Adrenal gland (tissue), 12 donors: Measurements from ENCODE around the gene DPP10. TPM values are rescaled to one million over a fixed set of nuclear protein-coding genes. Genes with fewer than 3 reads are reported as not detected.
A peak's percentile ranks its signal among the peaks of the same experiment; 100 is the strongest.

Source experiments
- DNase-seq, 7 donors: peaks; one replicate each; pipeline ENCODE4 v3.0.0-alpha.2; 2019 to 2020
- H3K27ac ChIP-seq, 5 donors: fragments of 200-600 bp; sonication (generic) in 4 of 5; 1 replicate in 3 of 5; 2 replicates in 2 of 5; pipeline versions ENCODE4 v1.5.1 to v1.8.0; 2016 to 2020; ENCODE audit warnings: mild to moderate bottlenecking in 1 of 5
- H3K27me3 ChIP-seq: fragments of 200-600 bp; 2 replicates; pipeline ENCODE4 v1.8.0; 2021
- H3K36me3 ChIP-seq, 2 donors: fragments of 200-600 bp; replicated peaks in 1 of 2; 1 replicate in 1 of 2; 2 replicates in 1 of 2; pipeline versions ENCODE4 v1.5.1 to v1.8.0; 2018 to 2022
- H3K4me1 ChIP-seq, 2 donors: fragments of 200-600 bp; replicated peaks in 1 of 2; 1 replicate in 1 of 2; 2 replicates in 1 of 2; pipeline versions ENCODE4 v1.5.1 to v1.8.0; 2018 to 2021
- H3K4me3 ChIP-seq, 4 donors: fragments of 200-600 bp; sonication (generic) in 3 of 4; one replicate each; pipeline ENCODE4 v1.5.1; 2016 to 2018
- H3K9me3 ChIP-seq, 3 donors: fragments of 200-600 bp; sonication (generic) in 1 of 3; replicated peaks in 1 of 3; 1 replicate in 2 of 3; 2 replicates in 1 of 3; pipeline versions ENCODE4 v1.5.1 to v1.8.0; 2016 to 2021
- POLR2A ChIP-seq, 2 donors: fragments of 450-650 bp; IDR thresholded peaks; one replicate each; pipeline ENCODE4 v1.6.1; 2017; ENCODE audit warnings: antibody characterized with exemption in 2 of 2, mild to moderate bottlenecking in 2 of 2, moderate library complexity in 1 of 2
- WGBS, 4 donors: extraction: QIAGEN DNeasy Blood & Tissue Kit in 2 of 4; methylation state at CpG; one replicate each; pipeline versions ENCODE4 v1.1.5 to v1.1.7; 2013 to 2017; 5-methylcytosine and 5-hydroxymethylcytosine counted together
- intact Hi-C, 2 donors: fragments of 100-400 bp; cut with DNase I; formaldehyde crosslinking; loops; one replicate each; pipeline versions ENCODE4 v1.14.1 to v1.15.0; 2022 to 2023
- polyA plus RNA-seq, 3 donors: library from polyadenylated mRNA; stranded (reverse); fragments of 200-250 nt in 2 of 3; fragments of 350-450 nt in 1 of 3; fragmentation: Illumina TruSeq in 1 of 3; extraction: RNeasy Lipid Tissue Mini Kit (QIAGEN cat#74804) in 1 of 3; gene quantifications; one replicate each; pipeline ENCODE4 v1.2.3, GENCODE V29; 2013 to 2014
- total RNA-seq, 9 donors: library from RNA; depleted of rRNA in 4 of 9; stranded (reverse); fragments of >200 nt in 4 of 9; fragments of 120-200 nt in 1 of 9; fragmentation: NEBNext Ultra II Directional in 1 of 9; extraction: Animal tissue kit (Norgen Biotek cat#: 25700) in 1 of 9; gene quantifications; one replicate each; pipeline versions ENCODE4 v1.1.0 to v1.2.4, GENCODE V29; 2013 to 2023
- TF ChIP-seq, protein P1 (sequence below), 6 experiments: fragments of 450-650 bp in 4 of 6; fragments of 200-600 bp in 2 of 6; sonication (generic) in 1 of 6; IDR thresholded peaks; 1 replicate in 5 of 6; 2 replicates in 1 of 6; pipeline versions ENCODE4 v1.5.1 to v1.8.0; 2016 to 2021; ENCODE audit warnings: antibody characterized with exemption in 6 of 6, mild to moderate bottlenecking in 2 of 6, moderate library complexity in 1 of 6
- donor health status: healthy with polysubstance abuse.
- donor health status: Bipolar disorder and iron deficiency.
- donor health status: DM: yes; HTN: yes; CAD: no.
- donor health status: DM: no; HTN: no; CAD: no.
- donor health status: DM: no; HTN: no; CAD: no.
- donor health status: DM: yes; HTN: yes; CAD: no.

The DPP10 gene
- total and polyA plus RNA-seq, 12 donors, result 5.2 to 257 (median 32.0) TPM

DNA sequence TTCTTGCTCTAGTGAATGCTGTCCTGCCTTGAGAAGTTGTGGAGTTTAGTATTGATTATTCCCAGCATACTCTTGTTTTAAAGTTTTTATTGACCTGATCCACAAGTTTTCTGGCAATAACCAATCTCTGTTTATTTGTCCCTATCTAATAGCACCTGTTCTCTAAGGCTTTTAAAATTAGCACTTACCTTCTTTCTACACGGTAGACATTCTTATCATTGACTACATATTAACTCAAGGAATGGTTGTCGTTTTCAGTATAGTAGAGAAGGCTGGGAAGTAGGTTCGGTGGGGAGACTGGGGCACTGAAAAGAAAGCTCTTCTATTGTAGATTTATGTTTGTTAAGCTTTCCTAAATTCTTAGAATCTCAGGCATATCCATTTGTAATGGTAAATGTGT is 726.0 kb downstream of the DPP10 start:
- no peak for TF ChIP-seq POLR2A (IDR thresholded peaks at IDR 0.05)
- TF ChIP-seq, protein P1, sequence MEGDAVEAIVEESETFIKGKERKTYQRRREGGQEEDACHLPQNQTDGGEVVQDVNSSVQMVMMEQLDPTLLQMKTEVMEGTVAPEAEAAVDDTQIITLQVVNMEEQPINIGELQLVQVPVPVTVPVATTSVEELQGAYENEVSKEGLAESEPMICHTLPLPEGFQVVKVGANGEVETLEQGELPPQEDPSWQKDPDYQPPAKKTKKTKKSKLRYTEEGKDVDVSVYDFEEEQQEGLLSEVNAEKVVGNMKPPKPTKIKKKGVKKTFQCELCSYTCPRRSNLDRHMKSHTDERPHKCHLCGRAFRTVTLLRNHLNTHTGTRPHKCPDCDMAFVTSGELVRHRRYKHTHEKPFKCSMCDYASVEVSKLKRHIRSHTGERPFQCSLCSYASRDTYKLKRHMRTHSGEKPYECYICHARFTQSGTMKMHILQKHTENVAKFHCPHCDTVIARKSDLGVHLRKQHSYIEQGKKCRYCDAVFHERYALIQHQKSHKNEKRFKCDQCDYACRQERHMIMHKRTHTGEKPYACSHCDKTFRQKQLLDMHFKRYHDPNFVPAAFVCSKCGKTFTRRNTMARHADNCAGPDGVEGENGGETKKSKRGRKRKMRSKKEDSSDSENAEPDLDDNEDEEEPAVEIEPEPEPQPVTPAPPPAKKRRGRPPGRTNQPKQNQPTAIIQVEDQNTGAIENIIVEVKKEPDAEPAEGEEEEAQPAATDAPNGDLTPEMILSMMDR (IDR thresholded peaks at IDR 0.05), result no peak
- no peak overlapping the region for H3K4me3 ChIP-seq
- H3K9me3 ChIP-seq, result no peaks in the 10 kb centered on the region
- intact Hi-C loops, result no loop called here
- no peaks in the 10 kb centered on the region for H3K27me3 ChIP-seq
- no peak overlapping the region for H3K27ac ChIP-seq
- 58 to 66% (median 61%) methylated on average over 3 of the region's 3 CpGs for WGBS, 4 donors
- no peak for DNase-seq
- peaks cover 0 to 6% of the 10 kb centered on the region in 2 donors for H3K4me1 ChIP-seq
- no peaks in the 10 kb centered on the region for H3K36me3 ChIP-seq

DNA sequence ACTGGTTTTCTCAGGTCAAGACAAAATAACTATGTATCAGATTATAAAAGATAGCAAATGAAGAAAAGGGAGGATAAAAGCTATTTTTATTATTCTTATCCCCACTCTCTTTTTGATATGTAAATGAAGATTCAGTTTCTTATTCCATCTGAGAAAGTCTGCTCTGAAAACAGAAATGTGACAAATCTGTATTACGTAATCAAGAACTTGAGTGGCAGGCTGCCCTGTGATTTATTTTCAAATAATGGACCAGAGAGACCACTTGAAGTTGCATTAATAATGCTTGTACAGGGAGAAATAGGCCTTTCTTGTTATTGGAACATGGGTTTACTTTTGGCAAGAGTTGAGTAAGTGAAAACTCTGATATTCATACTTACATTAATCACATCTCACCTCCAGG is 727.4 kb downstream of the DPP10 start:
- Histone ChIP-seq H3K27ac (no peak overlapping the region), H3K9me3 (no peaks in the 10 kb centered on the region), H3K27me3 (no peaks in the 10 kb centered on the region), H3K4me1 (peaks cover 0 to 6% of the 10 kb centered on the region in 2 donors), H3K4me3 (peak overlapping the region in 1 of 4 donors; percentile 9), H3K36me3 (no peaks in the 10 kb centered on the region)
- TF ChIP-seq POLR2A (IDR thresholded peaks at IDR 0.05), result no peak
- TF ChIP-seq, protein P1 (IDR thresholded peaks at IDR 0.05), result no peak
- intact Hi-C loops, result no loop called here
- no peak for DNase-seq
- WGBS, 4 donors, result 82 to 95% (median 86%) methylated on average over 1 of the region's 1 CpG

DNA sequence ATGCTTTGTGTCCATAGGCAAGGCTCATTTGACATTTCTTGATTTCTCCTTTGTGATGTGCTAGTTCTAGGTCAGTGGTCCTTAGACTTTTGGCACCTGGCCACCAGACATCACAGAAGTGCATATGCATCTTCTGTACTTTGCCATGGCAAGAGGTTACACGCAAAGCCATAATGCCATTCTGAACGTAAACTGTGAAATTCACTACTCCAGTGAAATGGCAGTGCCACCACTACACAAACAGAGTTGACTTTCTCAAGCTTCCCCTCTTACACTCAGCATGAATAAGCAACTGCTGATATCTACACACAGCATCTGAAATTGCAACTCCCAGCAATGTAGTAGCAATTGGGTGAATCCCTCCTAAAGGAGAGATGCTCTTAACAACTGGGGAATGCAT is 729.3 kb downstream of the DPP10 start:
- H3K4me3 ChIP-seq, result no peak overlapping the region
- H3K27me3 ChIP-seq, result no peaks in the 10 kb centered on the region
- intact Hi-C loops, result no loop called here
- H3K4me1 ChIP-seq, result peaks cover 0 to 6% of the 10 kb centered on the region in 2 donors
- TF ChIP-seq POLR2A (IDR thresholded peaks at IDR 0.05), result no peak
- TF ChIP-seq, protein P1 (IDR thresholded peaks at IDR 0.05), result no peak
- H3K27ac ChIP-seq, result no peak overlapping the region
- H3K36me3 ChIP-seq, result no peaks in the 10 kb centered on the region
- DNase-seq, result no peak
- WGBS, 4 donors, result 93 to 100% (median 97%) methylated on average over 2 of the region's 2 CpGs
- no peaks in the 10 kb centered on the region for H3K9me3 ChIP-seq

DNA sequence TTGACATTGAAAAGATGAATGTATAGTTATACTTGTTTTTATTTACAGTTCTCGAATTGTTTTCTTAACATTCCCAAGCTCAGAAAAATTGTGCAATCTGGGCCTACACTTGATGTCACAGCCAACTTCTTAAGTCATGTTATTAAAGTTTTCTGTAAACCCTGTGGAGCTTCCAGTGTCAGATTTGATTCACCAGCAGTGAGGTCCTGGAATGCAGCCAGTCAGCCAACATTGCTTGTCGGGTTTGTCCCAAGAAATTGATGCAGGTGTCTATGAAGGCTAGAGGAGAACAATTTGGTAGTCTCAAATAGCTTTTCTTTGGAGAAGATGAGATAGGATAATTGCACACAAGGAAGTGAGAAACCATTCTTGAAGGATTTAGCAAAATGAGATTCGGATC is 732.2 kb downstream of the DPP10 start:
- DNase-seq, result no peak
- H3K27me3 ChIP-seq, result no peaks in the 10 kb centered on the region
- H3K36me3 ChIP-seq, result no peaks in the 10 kb centered on the region
- intact Hi-C loops, result no loop called here
- no peak overlapping the region for H3K27ac ChIP-seq
- TF ChIP-seq, protein P1 (IDR thresholded peaks at IDR 0.05), result no peak
- TF ChIP-seq POLR2A (IDR thresholded peaks at IDR 0.05), result no peak
- no peaks in the 10 kb centered on the region for H3K9me3 ChIP-seq
- H3K4me3 ChIP-seq, result no peak overlapping the region
- 59 to 64% (median 61%) methylated on average over 3 of the region's 3 CpGs for WGBS, 4 donors
- H3K4me1 ChIP-seq, result no peaks in the 10 kb centered on the region
